Measurements from ENCODE around the gene ITGB7.

The ITGB7 gene

GRCh38 chr12:53145383-53146260 is 61.4 kb downstream of the ITGB7 start:
- DNase-seq (ENCODE audit: low spot score), result no peak

GRCh38 chr12:53143355-53143754 is 63.7 kb downstream of the ITGB7 start:
- DNase-seq (ENCODE audit: low spot score), result no peak

Measured in Ammon's horn (tissue), 1 donor.